OCI-LY7 (cell line): ENCODE measurements around the gene BIRC2.

Source experiments
- EZH2phosphoT487 ChIP-seq: fragments of 200-600 bp; sonication (generic); IDR thresholded peaks from 2 replicates; pipeline ENCODE4 v1.6.1; 2018; ENCODE audit warnings: low read depth, borderline replicate concordance, mild to moderate bottlenecking, mixed run types, antibody characterized with exemption, low read length, moderate library complexity, mixed read lengths
- TF ChIP-seq, protein P1 (sequence below): fragments of 200-600 bp; sonication (generic); conservative IDR thresholded peaks from 2 replicates; pipeline ENCODE4 v1.5.1; 2014; ENCODE audit warnings: mild to moderate bottlenecking, antibody characterized with exemption, low read length, moderate library complexity, mixed read lengths

DNA sequence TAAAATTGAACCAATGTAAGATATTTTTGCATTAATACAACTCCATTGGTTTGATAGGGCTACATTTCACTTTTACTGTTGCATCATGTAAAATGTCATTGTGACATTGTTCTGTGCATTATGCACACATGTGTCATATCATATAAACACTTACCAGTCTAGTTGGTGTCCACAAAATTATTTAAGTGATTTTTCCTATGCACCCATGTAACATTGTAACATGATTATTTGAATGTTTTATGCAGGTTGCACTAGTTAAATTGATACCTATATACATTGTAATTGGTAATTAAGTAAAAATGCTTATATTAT, 39.3 kb upstream of the BIRC2 start:
- TF ChIP-seq, protein P1, sequence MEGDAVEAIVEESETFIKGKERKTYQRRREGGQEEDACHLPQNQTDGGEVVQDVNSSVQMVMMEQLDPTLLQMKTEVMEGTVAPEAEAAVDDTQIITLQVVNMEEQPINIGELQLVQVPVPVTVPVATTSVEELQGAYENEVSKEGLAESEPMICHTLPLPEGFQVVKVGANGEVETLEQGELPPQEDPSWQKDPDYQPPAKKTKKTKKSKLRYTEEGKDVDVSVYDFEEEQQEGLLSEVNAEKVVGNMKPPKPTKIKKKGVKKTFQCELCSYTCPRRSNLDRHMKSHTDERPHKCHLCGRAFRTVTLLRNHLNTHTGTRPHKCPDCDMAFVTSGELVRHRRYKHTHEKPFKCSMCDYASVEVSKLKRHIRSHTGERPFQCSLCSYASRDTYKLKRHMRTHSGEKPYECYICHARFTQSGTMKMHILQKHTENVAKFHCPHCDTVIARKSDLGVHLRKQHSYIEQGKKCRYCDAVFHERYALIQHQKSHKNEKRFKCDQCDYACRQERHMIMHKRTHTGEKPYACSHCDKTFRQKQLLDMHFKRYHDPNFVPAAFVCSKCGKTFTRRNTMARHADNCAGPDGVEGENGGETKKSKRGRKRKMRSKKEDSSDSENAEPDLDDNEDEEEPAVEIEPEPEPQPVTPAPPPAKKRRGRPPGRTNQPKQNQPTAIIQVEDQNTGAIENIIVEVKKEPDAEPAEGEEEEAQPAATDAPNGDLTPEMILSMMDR, result no peak
- TF ChIP-seq EZH2phosphoT487, result no peak
